H1 (cell line): ENCODE results near the gene RGL1. TPM values are rescaled to one million over a fixed set of nuclear protein-coding genes. Genes with fewer than 3 reads are reported as not detected.

Source experiments
- EP300 ChIP-seq, 2 experiments: IDR thresholded peaks; 1 replicate in 1 of 2; 2 replicates in 1 of 2; pipeline ENCODE4 v1.6.1; 2011 to 2012; ENCODE audit warnings: low read depth in 2 of 2, low read length in 2 of 2, mild to moderate bottlenecking in 2 of 2, borderline replicate concordance in 1 of 2, inconsistent platforms in 1 of 2, moderate library complexity in 1 of 2
- polyA plus RNA-seq, 7 experiments: library from polyadenylated mRNA; depleted of rRNA in 3 of 7; stranded (reverse) in 5 of 7; unstranded in 2 of 7; fragments of >200 nt in 5 of 7; fragments of 200-250 nt in 2 of 7; gene quantifications; 1 replicate in 5 of 7; 2 replicates in 1 of 7; 4 replicates in 1 of 7; pipeline versions ENCODE4 v1.2.1 to v1.2.3, GENCODE V29; 2011 to 2013; ENCODE audit warnings: missing spikeins in 2 of 7, mixed read lengths in 2 of 7
- total RNA-seq: library from RNA; stranded (reverse); fragmentation: NEBNext Ultra II Directional; extraction: Animal tissue kit (Norgen Biotek cat#: 25700); gene quantifications from 2 replicates; pipeline ENCODE4 v1.2.1, GENCODE V29; 2021
- TF ChIP-seq, protein P1 (sequence below), 3 experiments: IDR thresholded peaks; 1 replicate in 2 of 3; 2 replicates in 1 of 3; pipeline versions ENCODE4 v1.5.1 to v1.6.1; 2011; ENCODE audit warnings: low read length in 3 of 3, mild to moderate bottlenecking in 3 of 3, inconsistent platforms in 2 of 3, low read depth in 1 of 3, moderate library complexity in 1 of 3; ENCODE audit not compliant: insufficient read depth in 1 of 3; ENCODE audit errors: control extremely low read depth in 1 of 3

Gene RGL1
- total and polyA plus RNA-seq, 2 of the 8 experiments (the other 6 are each of a cell fraction or from before 2014, with no cell fraction given) = 0.98 to 2.4 TPM

DNA sequence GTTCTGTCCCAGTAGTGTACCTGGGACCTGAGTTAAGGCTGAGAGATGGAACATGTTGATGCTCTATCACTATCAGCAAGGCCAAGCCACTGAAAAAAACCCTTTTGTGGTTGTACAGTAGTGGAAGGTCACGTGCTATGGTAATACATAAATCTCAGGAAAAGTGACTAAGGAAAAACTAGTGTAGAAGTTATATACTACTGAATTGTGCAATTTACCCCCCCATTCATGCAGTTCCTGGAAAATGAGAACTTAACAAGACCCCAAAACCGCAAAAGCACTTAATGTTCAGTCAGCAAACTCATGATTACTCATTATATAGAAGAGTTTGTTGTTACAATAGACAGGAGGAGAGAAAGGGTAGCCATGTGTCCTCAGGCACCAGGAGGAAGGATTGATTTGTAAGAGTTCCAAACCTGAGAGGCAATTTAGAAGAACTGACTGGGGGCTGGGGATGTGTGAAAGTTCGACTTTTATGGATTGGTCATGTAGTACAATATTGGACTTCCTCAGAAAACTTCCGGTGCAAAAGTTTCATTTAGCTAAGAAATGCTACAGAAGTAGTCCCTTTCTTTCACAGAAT lies 91.6 kb downstream of the RGL1 start (continued):
- TF ChIP-seq, protein P1, sequence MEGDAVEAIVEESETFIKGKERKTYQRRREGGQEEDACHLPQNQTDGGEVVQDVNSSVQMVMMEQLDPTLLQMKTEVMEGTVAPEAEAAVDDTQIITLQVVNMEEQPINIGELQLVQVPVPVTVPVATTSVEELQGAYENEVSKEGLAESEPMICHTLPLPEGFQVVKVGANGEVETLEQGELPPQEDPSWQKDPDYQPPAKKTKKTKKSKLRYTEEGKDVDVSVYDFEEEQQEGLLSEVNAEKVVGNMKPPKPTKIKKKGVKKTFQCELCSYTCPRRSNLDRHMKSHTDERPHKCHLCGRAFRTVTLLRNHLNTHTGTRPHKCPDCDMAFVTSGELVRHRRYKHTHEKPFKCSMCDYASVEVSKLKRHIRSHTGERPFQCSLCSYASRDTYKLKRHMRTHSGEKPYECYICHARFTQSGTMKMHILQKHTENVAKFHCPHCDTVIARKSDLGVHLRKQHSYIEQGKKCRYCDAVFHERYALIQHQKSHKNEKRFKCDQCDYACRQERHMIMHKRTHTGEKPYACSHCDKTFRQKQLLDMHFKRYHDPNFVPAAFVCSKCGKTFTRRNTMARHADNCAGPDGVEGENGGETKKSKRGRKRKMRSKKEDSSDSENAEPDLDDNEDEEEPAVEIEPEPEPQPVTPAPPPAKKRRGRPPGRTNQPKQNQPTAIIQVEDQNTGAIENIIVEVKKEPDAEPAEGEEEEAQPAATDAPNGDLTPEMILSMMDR (IDR thresholded peaks at IDR 0.05; ENCODE audit: control extremely low read depth in 1 of 3, insufficient read depth in 1 of 3, low read depth in 1 of 3, low read length in 3 of 3) = no peak
- no peak for TF ChIP-seq EP300 (IDR thresholded peaks at IDR 0.05; ENCODE audit: borderline replicate concordance in 1 of 2, low read depth in 2 of 2, low read length in 2 of 2)
